AG08396 (cell line): Measurements from ENCODE around the gene MYL11.
"Not testable (repeated sequence)": the region's sequence is repeated elsewhere in the genome, so short reads cannot be mapped to it uniquely, and the experiment has no call there.

Experiments
- DNase-seq: peaks from one replicate; pipeline ENCODE4 v3.0.0; 2012; ENCODE audit warnings: low spot score, mixed read lengths

MYL11 gene

GRCh38 chr16:30396627-30397026 lies 22.0 kb downstream of the MYL11 start:
- DNase-seq, result not testable (repeated sequence)

- DNase-seq, result no peak
Observed at GRCh38 chr16:30397056-30397455, 22.5 kb downstream of the MYL11 start.

- DNase-seq, result no peak
Observed at GRCh38 chr16:30397776-30398660, 23.4 kb downstream of the MYL11 start.

GRCh38 chr16:30398661-30399434 lies 24.2 kb downstream of the MYL11 start:
- no peak for DNase-seq

- peak; percentile 25 for DNase-seq
Observed at GRCh38 chr16:30399435-30400186, 25.0 kb downstream of the MYL11 start.

- no peak for DNase-seq
Observed at GRCh38 chr16:30401768-30402425, 27.3 kb downstream of the MYL11 start.

DNA sequence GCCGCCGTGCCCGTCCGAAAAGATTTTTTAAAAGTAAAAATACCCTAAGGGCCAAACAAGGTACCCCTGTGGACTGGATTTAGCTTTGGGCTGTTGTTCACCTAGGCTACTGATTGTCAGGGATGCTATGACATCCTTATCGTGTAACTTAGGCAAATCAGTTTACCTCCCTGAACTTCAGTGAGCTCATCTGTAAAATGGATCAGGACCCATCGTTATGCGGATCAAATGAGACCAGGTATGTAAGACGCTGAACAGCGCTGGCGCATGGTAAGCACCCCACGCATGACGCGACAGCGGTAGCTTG lies 32.1 kb downstream of the MYL11 start:
- DNase-seq, result no peak

- DNase-seq, result peak; percentile 96
Observed at GRCh38 chr16:30407102-30407803, 32.7 kb downstream of the MYL11 start, which contains the start of gene ZNF771. Gene ZNF771 (plus strand): TSS chr16:30407606. CDS start chr16:30408054, 448 bp downstream.

DNA sequence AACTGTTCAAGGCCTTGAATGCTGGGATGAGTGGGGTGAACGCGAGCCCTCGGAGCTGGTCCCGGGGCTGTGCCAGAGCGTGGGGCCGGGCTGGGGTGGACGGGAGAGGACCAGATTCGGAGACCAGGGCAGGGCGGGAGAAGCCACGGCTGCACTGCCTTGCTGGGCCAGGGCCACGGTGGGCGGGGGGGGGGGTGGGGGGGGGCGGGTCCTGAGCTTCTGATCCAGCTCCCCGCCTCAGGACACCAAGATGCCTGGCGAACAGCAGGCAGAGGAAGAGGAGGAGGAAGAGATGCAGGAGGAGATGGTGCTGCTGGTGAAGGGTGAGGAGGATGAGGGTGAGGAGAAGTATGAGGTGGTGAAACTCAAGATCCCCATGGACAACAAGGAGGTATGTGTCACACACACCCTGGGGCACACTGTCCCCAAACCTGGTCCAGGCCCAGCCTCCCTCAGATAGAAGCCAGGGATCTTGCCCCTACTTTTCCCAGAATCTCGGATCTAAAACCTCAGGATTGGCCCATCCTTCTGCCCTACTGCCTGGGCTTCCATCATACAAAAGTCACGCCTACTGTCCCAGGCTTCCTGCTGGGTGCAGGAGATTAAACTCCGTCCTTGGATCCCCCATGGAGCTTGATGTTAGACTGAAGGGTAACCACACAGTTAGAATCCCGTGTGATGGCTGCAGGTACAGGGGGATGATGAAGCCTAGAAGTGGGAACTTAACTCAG lies 33.4 kb downstream of the MYL11 start:
- DNase-seq, result peak; percentile 77

DNA sequence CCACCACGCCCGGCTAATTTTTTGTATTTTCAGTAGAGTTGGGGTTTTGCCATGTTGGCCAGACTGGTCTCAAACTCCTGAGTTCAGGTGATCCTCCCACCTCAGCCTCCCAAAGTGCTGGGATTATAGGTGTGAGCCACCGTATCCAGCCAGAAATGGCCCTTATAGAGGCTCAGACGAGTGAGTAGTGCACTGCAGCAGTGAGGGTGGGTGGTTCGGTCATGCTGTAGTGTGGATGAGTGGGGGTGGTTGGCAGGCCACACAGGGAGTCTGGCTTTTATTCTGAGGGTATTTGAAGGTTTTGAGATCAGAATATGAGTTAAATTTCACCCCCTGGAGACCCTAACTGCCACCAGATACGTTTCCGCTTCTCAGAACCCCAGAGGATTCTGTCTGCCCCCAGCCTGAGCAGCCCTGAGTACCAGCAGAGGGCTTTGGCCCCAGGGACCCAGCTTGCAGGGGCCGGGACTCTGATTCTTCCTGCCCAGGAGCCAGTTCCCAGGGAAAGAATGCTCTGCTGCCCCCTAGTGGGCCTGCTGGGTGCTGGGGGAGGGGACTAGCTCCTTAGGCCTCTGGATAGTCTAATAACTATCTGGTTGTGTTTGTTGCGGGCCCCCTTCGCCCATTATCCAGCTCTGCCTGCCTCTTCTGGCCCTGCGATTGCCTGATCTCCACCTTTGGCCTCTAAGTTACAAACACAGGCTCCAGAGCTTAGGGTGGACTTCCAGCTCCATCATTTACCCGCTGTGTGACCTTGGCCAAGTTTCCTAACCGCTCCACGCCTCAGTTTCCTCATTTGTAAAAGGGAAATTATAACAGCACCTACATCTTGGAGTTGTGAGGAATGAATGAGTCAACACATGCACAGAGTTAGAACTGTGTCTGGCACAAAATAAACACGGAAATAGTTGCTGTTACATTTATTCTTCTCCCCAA lies 34.8 kb downstream of the MYL11 start:
- DNase-seq, result peak; percentile 91

GRCh38 chr16:30413112-30413806 lies 38.7 kb downstream of the MYL11 start:
- DNase-seq, result no peak

DNA sequence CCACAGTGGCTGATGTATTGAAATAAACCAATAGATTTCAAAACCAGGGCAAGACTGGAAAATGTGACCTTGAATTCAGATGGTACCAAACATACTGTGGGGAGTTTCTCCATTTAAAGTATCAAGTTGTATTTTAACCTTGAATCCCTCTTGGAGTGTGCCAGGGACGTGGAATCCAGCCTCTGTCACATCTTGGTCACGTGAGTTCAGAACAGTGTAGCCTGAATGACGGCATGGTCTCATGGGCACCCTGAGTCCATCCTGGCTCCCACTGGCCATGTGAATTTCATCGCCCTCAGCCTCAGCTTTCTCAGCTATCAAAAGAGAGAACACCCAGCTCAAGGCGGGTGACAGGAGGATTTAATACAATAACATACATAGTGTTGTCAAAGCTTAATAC lies 39.6 kb downstream of the MYL11 start:
- no peak for DNase-seq

DNA sequence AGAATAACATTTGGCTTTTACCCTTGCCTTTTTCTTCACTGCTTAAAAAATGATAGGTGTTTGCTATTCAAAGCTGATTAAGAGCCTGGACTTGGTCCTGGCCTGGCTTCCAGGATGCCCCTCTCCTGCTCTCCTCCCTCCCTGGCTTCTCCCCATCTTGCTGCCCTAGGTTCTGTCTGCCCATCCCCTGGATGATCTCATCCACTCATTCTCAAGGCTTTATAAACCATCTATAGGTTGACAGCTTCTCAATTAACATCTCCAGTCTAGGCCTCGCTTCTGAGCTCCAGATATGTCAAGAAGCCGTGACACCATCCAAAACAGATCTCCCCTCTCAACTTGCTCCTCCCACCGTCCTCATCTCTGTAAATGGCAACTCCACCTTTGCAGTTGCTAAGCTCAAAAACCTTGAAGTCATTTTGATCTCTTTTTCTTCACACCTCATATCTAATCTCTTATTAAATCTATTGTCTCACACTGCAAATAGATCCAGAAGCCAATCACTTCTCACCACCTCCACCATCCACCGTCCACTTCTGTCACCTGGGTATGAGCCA lies 41.5 kb downstream of the MYL11 start:
- no peak for DNase-seq

DNA sequence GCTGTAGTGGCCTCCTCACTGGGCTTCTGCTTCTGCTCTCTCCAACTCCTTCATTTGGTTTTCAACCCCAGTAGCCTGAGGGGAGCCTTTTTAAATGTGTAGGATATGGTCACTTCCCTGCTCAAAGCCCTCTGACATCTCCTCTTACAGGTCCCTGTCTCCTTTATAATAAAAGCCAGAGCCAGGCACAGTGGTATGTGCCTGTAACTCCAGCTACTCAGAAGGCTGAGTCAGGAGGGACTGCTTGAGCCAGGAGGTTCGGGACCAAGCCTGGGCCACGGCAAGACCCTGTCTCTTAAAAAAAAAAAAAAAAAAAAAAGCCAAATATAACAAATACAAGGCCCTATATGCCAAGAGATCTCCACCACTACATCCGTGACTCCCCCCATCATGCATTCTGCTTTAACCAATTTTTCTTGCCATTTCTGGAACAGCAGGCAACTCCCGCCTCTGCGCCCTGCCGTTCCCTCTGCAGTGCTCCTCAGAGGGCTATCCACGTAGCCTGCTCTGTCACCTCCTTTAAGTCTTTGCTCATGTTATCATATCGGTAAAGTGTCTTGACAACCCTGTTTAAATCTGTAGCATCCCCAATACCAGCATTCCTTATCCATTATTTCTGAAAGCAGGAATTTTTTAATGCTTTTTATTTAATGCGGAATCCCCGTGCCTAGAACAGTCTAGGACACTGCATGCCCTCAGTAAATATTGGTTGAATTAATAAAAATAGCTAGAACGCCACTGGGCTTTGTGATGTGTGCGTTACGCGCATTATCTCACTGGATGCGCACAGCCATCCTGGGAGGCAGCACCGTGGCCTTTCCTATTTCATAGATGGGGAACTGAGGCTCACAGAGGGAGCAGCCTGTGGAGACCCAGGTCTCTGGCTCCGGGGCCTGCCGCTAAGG lies 42.3 kb downstream of the MYL11 start:
- DNase-seq, result no peak

GRCh38 chr16:30417529-30418349 lies 43.1 kb downstream of the MYL11 start:
- DNase-seq, result peak; percentile 95

DNA sequence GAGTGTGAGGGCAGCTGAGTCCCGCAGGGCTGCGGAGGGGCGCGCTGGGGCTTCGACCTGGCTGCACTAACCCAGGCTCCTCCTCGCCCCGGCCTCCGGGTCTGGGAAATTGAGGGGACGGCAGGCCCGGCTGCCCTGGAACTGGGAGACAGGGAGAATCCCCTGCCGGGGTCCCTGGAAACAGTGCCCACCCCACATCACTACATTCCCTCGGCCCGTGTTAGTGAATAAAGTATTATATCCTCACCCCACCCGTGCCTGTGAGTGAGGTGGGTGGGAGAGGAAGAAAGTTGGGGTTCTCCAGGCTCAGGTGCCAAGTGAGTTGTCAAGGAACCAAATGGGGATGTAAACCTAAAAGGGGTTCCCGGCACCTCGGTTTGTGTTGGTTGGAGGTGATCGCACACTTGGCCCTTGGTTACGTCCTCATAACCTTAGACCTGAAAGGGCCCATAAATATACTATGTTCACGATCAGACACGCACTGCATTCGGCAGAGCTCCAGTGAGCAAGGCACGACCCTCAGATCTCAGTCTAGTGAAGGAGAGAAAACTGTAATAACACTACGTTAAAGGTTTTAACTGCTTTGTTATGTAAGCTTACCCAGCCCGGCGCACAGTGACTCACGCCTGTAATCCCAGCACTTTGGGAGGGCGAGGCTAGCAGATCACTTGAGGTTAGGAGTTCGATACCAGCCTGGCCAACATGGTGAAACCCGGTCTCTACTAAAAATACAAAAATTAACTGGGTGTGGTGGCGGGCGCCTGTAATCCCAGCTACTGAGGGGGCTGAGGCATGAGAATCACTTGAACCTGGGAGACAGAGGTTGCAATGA lies 44.0 kb downstream of the MYL11 start:
- no peak for DNase-seq
